HepG2 (cell line): ENCODE measurements around the gene KRT77. TPM values are rescaled to one million over a fixed set of nuclear protein-coding genes. Genes with fewer than 3 reads are reported as not detected.

Experiments
- ATAC-seq: fragments of 200-7000 bp; cut with Tn5 transposase; 3 replicates; pipeline ENCODE4 v1.9.1; 2020; ENCODE audit warnings: mild to moderate bottlenecking, moderate library complexity
- BruUV-seq: library from RNA; stranded (reverse); fragments of 400-500 nt; replicated peaks from 2 replicates; lab custom pipeline; 2021; lab: Mats Ljungman, UMichigan
- CTCF ChIA-PET: fragments of 300-600 bp; formaldehyde crosslinking; extraction: SDS; loops from one replicate; lab custom pipeline; 2021; ENCODE audit warnings: low total read pairs, inconsistent platforms, low intra/inter-chr PET ratio; lab: Yijun Ruan, JAX
- POLR2A ChIA-PET: fragments of 350-600 bp; sonication (Branson Sonifier 250); formaldehyde crosslinking; loops from one replicate; lab custom pipeline; 2020; ENCODE audit warnings: antibody characterized with exemption, inconsistent platforms; lab: Yijun Ruan, JAX
- DNase-seq: peaks from one replicate; pipeline ENCODE4 v3.0.0-alpha.2; 2015; ENCODE audit warnings: low spot score
- FAIRE-seq: peaks from 3 replicates; lab custom pipeline; 2011; peaks lifted over from hg19 to GRCh38; lab: Jason Lieb, UNC
- H2AFZ ChIP-seq: one replicate; pipeline ENCODE4 v1.6.1; 2011; ENCODE audit warnings: low read length, inconsistent platforms
- H3K27ac ChIP-seq: fragments of 300-600 bp; 3 replicates; pipeline ENCODE4 v1.8.0; 2011; ENCODE audit warnings: mixed run types, mild to moderate bottlenecking, mixed read lengths, low read length, inconsistent platforms; ENCODE audit not compliant: insufficient read depth; ENCODE audit errors: extremely low read length
- H3K27me3 ChIP-seq, 2 experiments: fragments of 200-600 bp in 1 of 2; 2 replicates in 1 of 2; 3 replicates in 1 of 2; pipeline versions ENCODE4 v1.6.0 to v1.8.0; 2011; ENCODE audit warnings: low read length in 2 of 2, mild to moderate bottlenecking in 2 of 2, moderate library complexity in 2 of 2, inconsistent platforms in 1 of 2; ENCODE audit not compliant: insufficient read depth in 2 of 2, control insufficient read depth in 1 of 2
- H3K36me3 ChIP-seq, 2 experiments: fragments of 200-600 bp in 1 of 2; replicated peaks in 1 of 2; 2 replicates in 1 of 2; 3 replicates in 1 of 2; pipeline versions ENCODE4 v1.5.1 to v1.8.0; 2011; ENCODE audit warnings: low read length in 2 of 2, inconsistent platforms in 1 of 2; ENCODE audit not compliant: insufficient read depth in 2 of 2, control insufficient read depth in 1 of 2
- H3K4me1 ChIP-seq: 2 replicates; pipeline ENCODE4 v1.5.1; 2012; ENCODE audit warnings: low read length, inconsistent platforms; ENCODE audit not compliant: insufficient read depth
- H3K4me2 ChIP-seq: 2 replicates; pipeline ENCODE4 v1.6.0; 2011; ENCODE audit warnings: low read depth, low read length, inconsistent platforms
- H3K4me3 ChIP-seq, 3 experiments: fragments of 200-600 bp in 1 of 3; sonication (generic), shearing (Covaris generic) in 1 of 3; replicated peaks in 1 of 3; 2 replicates each; pipeline ENCODE4 v1.5.1; 2011 to 2016; ENCODE audit warnings: low read length in 3 of 3, inconsistent platforms in 2 of 3, low read depth in 2 of 3, mild to moderate bottlenecking in 2 of 3, control low read depth in 1 of 3, mixed read lengths in 1 of 3; ENCODE audit not compliant: insufficient read depth in 1 of 3
- H3K79me2 ChIP-seq: one replicate; pipeline ENCODE4 v1.6.1; 2011; ENCODE audit warnings: low read length, inconsistent platforms; ENCODE audit not compliant: insufficient read depth
- H3K9ac ChIP-seq: 2 replicates; pipeline ENCODE4 v1.6.0; 2011; ENCODE audit warnings: mild to moderate bottlenecking, low read depth, low read length, inconsistent platforms; ENCODE audit not compliant: insufficient read depth
- H3K9me3 ChIP-seq: 2 replicates; pipeline ENCODE4 v1.5.1; 2012; ENCODE audit warnings: mild to moderate bottlenecking, low read length
- H4K20me1 ChIP-seq: 2 replicates; pipeline ENCODE4 v1.6.0; 2011; ENCODE audit warnings: inconsistent platforms, mild to moderate bottlenecking, low read length, moderate library complexity; ENCODE audit not compliant: insufficient read depth
- ADNP ChIP-seq: sonication (generic); formaldehyde crosslinking; IDR thresholded peaks from 2 replicates; pipeline ENCODE4 v1.4.0; 2020; ENCODE audit warnings: missing genetic modification reagents
- ATF1 ChIP-seq: IDR thresholded peaks from 2 replicates; pipeline ENCODE4 v1.6.1; 2016; ENCODE audit warnings: mild to moderate bottlenecking, control low read depth
- ATRX ChIP-seq: sonication (generic); formaldehyde crosslinking; IDR thresholded peaks from 2 replicates; pipeline ENCODE4 v1.4.0; 2020; ENCODE audit warnings: missing genetic modification reagents, borderline replicate concordance
- ESRRA ChIP-seq: sonication (generic); formaldehyde crosslinking; IDR thresholded peaks from 2 replicates; pipeline ENCODE4 v1.5.1; 2020; ENCODE audit warnings: mild to moderate bottlenecking, low read depth, missing genetic modification reagents
- GTF3A ChIP-seq: sonication (generic); formaldehyde crosslinking; conservative IDR thresholded peaks from 2 replicates; pipeline ENCODE4 v1.4.0; 2020; ENCODE audit warnings: mild to moderate bottlenecking, missing genetic modification reagents
- HIVEP1 ChIP-seq: sonication (generic); formaldehyde crosslinking; IDR thresholded peaks from 2 replicates; pipeline ENCODE4 v1.4.0; 2020; ENCODE audit warnings: mild to moderate bottlenecking, missing genetic modification reagents
- MTF2 ChIP-seq: sonication (generic); formaldehyde crosslinking; IDR thresholded peaks from 2 replicates; pipeline ENCODE4 v1.5.0; 2020; ENCODE audit warnings: missing genetic modification reagents, borderline replicate concordance
- NCOA1 ChIP-seq: sonication (generic); formaldehyde crosslinking; IDR thresholded peaks from 2 replicates; pipeline ENCODE4 v1.9.0; 2021; ENCODE audit warnings: missing genetic modification reagents
- NFE2L2 ChIP-seq: fragments of 150-350 bp; IDR thresholded peaks from 2 replicates; pipeline ENCODE4 v1.6.1; 2014; ENCODE audit warnings: low read length
- SIX1 ChIP-seq: sonication (generic); formaldehyde crosslinking; IDR thresholded peaks from 2 replicates; pipeline ENCODE4 v1.4.0; 2020; ENCODE audit warnings: missing genetic modification reagents, borderline replicate concordance
- SOX6 ChIP-seq, 2 experiments: fragments of 450-650 bp in 1 of 2; sonication (generic) in 1 of 2; formaldehyde crosslinking in 1 of 2; IDR thresholded peaks; 2 replicates each; pipeline versions ENCODE4 v1.4.0 to v1.6.1; 2017 to 2020; ENCODE audit warnings: antibody characterized with exemption in 1 of 2, mild to moderate bottlenecking in 1 of 2, missing genetic modification reagents in 1 of 2
- SSRP1 ChIP-seq: IDR thresholded peaks from 2 replicates; pipeline ENCODE4 v1.6.1; 2016; ENCODE audit warnings: control low read depth
- TFAP4 ChIP-seq: sonication (generic); IDR thresholded peaks from 2 replicates; pipeline ENCODE4 v1.6.1; 2016; ENCODE audit warnings: low read depth, borderline replicate concordance
- YY1 ChIP-seq: IDR thresholded peaks from 2 replicates; pipeline ENCODE4 v1.6.1; 2011; ENCODE audit warnings: low read length, low read depth, moderate library complexity, mild to moderate bottlenecking; ENCODE audit not compliant: insufficient read depth, insufficient replicate concordance
- ZNF180 ChIP-seq: sonication (generic); formaldehyde crosslinking; IDR thresholded peaks from 2 replicates; pipeline ENCODE4 v1.4.0; 2020; ENCODE audit warnings: low read depth, missing genetic modification reagents, borderline replicate concordance
- ZNF263 ChIP-seq: sonication (generic); formaldehyde crosslinking; IDR thresholded peaks from 2 replicates; pipeline ENCODE4 v1.4.0; 2020; ENCODE audit warnings: missing genetic modification reagents
- ZNF598 ChIP-seq: sonication (generic); formaldehyde crosslinking; IDR thresholded peaks from 2 replicates; pipeline ENCODE4 v1.5.1; 2020; ENCODE audit warnings: mild to moderate bottlenecking, missing genetic modification reagents, borderline replicate concordance
- WGBS: methylation state at CpG from one replicate; pipeline ENCODE4 v1.1.6; 2017; ENCODE audit warnings: low lambda C conversion rate; 5-methylcytosine and 5-hydroxymethylcytosine counted together
- in situ Hi-C: cut with HindIII; loops from 2 replicates; pipeline ENCODE4 v1.10.0; 2017; ENCODE audit warnings: low pct_unique_long_range_greater_than_20kb; ENCODE audit not compliant: extremely low pct_ligation_motif_present
- intact Hi-C: fragments of 100-400 bp; cut with micrococcal nuclease; formaldehyde crosslinking; loops from one replicate; pipeline ENCODE4 v1.10.0; 2022; ENCODE audit not compliant: unreplicated experiment
- polyA plus RNA-seq, 8 experiments: library from polyadenylated mRNA; depleted of rRNA in 3 of 8; stranded (reverse) in 7 of 8; unstranded in 1 of 8; fragments of >200 nt; fragmentation: Illumina TruSeq in 4 of 8; extraction: Trizol in 4 of 8; gene quantifications; 2 replicates each; pipeline versions ENCODE4 v1.2.1 to v1.2.3, GENCODE V29; 2011 to 2016; ENCODE audit warnings: low read depth in 4 of 8, missing spikeins in 1 of 8, mixed read lengths in 1 of 8; ENCODE audit not compliant: insufficient read depth in 1 of 8
- total RNA-seq, 5 experiments: library from RNA; depleted of rRNA; stranded (reverse); fragments of >200 nt; fragmentation: Illumina TruSeq; extraction: Trizol; gene quantifications; 2 replicates each; pipeline ENCODE4 v1.2.3, GENCODE V29; 2016; ENCODE audit warnings: low read depth in 1 of 5

The KRT77 gene
- total and polyA plus RNA-seq, 2 of the 13 experiments (the other 11 are each of a cell fraction or from before 2014, with no cell fraction given) = not detected

DNA sequence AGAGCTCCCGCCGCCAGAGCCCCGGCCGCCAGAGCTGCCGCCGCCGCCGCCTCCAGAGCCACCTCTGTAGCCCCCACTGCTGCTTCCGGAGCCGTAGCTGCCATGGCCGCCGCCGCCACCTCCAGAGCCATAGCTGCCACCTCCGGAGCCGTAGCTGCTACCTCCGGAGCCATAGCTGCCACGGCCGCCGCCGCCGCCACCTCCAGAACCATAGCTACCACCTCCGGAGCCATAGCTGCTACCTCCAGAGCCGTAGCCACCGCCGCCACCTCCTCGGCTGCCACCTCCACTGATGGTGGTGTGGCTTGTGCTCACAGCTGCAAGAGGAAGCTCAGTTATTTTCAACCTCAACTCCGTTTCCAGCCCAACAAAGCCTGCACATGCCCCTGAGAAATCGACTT is 28.0 kb downstream of the KRT77 start:
- Histone ChIP-seq H3K27me3 (peaks cover 0 to 28% of the 10 kb centered on the region in 2 experiments; a peak in 2 of 5 replicates), H3K9me3 (no peaks in the 10 kb centered on the region), H3K4me3 (no peak overlapping the region), H3K36me3 (no peaks in the 10 kb centered on the region), H2AFZ (no peak overlapping the region), H3K4me1 (no peaks in the 10 kb centered on the region), H3K9ac (no peak overlapping the region), H3K27ac (no peak overlapping the region), H3K4me2 (no peak overlapping the region), H4K20me1 (no peaks in the 10 kb centered on the region), H3K79me2 (no peaks in the 10 kb centered on the region)
- BruUV-seq = no TSS peak
- WGBS = 37% methylated on average over 18 of the region's 28 CpGs
- intact Hi-C loops (no loop called here), in situ Hi-C loops (loop anchor here (25.0 kb wide), 1 partner anchor 312 kb away; no protein-coding TSS in a partner anchor)
- TF ChIP-seq SIX1 (CRISPR knock-in tag) (no peak), ESRRA (CRISPR knock-in tag) (no peak), HIVEP1 (CRISPR knock-in tag) (no peak), NCOA1 (CRISPR knock-in tag) (no peak), MTF2 (CRISPR knock-in tag) (no peak)
- DNase-seq (no peak), FAIRE-seq (no peak), ATAC-seq (no peak)
- POLR2A ChIA-PET = no interaction called here
- CTCF ChIA-PET = no interaction called here

GRCh38 chr12:52674433-52674775 is 28.9 kb downstream of the KRT77 start:
- no peak overlapping the region for H3K4me3 ChIP-seq
- H3K36me3 ChIP-seq = no peaks in the 10 kb centered on the region
- no peaks in the 10 kb centered on the region for H3K9me3 ChIP-seq
- TF ChIP-seq TFAP4 (no peak), ATF1 (CRISPR knock-in tag) (no peak), ADNP (CRISPR knock-in tag) (no peak), ATRX (CRISPR knock-in tag) (no peak), NFE2L2 (no peak), ZNF598 (no peak), ZNF263 (CRISPR knock-in tag) (no peak), ZNF180 (CRISPR knock-in tag) (no peak), SSRP1 (CRISPR knock-in tag) (no peak), GTF3A (CRISPR knock-in tag) (no peak), YY1 (no peak), SOX6 (IDR thresholded peaks at IDR 0.05) (no peak), SOX6 (CRISPR knock-in tag; IDR thresholded peaks at IDR 0.05) (no peak)
- in situ Hi-C loops (no loop called here), intact Hi-C loops (no loop called here)
- no peaks in the 10 kb centered on the region for H3K79me2 ChIP-seq
- FAIRE-seq (no peak), DNase-seq (no peak), ATAC-seq (no peak)
- CTCF ChIA-PET = no interaction called here
- no peaks in the 10 kb centered on the region for H3K4me1 ChIP-seq
- WGBS = 56% methylated on average over 4 of the region's 4 CpGs
- no peak overlapping the region for H2AFZ ChIP-seq
- no peak overlapping the region for H3K9ac ChIP-seq
- POLR2A ChIA-PET = no interaction called here
- peaks cover 0 to 24% of the 10 kb centered on the region in 2 experiments; a peak in 1 of 5 replicates for H3K27me3 ChIP-seq
- H3K27ac ChIP-seq = no peak overlapping the region
- BruUV-seq = no TSS peak
- H4K20me1 ChIP-seq = no peaks in the 10 kb centered on the region
- no peak overlapping the region for H3K4me2 ChIP-seq
